GM12801 (cell line): Measurements from ENCODE around the gene RDH5.

Experiments
- CTCF ChIP-seq: IDR thresholded peaks from one replicate; pipeline ENCODE4 v1.5.1; 2011; ENCODE audit warnings: control low read depth; ENCODE audit not compliant: insufficient read length; ENCODE audit errors: extremely low read depth

RDH5 gene

GRCh38 chr12:55715833-55716581, 4.2 kb upstream of the RDH5 start, which contains the start of gene BLOC1S1:
Gene BLOC1S1, plus strand, starts transcription at chr12:55716046. Its CDS starts 6 bp downstream, at chr12:55716052.
- no peak for TF ChIP-seq CTCF

GRCh38 chr12:55716582-55716957, 3.6 kb upstream of the RDH5 start:
- no peak for TF ChIP-seq CTCF

- no peak for TF ChIP-seq CTCF
Observed at GRCh38 chr12:55717011-55718007, 2.9 kb upstream of the RDH5 start.

- TF ChIP-seq CTCF = no peak
Observed at GRCh38 chr12:55718015-55718414, 2.2 kb upstream of the RDH5 start.

- TF ChIP-seq CTCF = no peak
Observed at GRCh38 chr12:55718624-55719275, 1.4 kb upstream of the RDH5 start.

- no peak for TF ChIP-seq CTCF
Observed at GRCh38 chr12:55719371-55719770, 822 bp upstream of the RDH5 start.
